Stomach (tissue), 4 donors: Measurements from ENCODE around the gene ZNF423.

ENCODE experiments used
- CTCF ChIP-seq, 7 experiments: fragments of 450-650 bp in 4 of 7; fragments of 200-600 bp in 3 of 7; sonication (generic) in 3 of 7; IDR thresholded peaks; one replicate each; pipeline ENCODE4 v1.5.1; 2016 to 2019; ENCODE audit warnings: antibody characterized with exemption in 7 of 7, control low read depth in 2 of 7, mild to moderate bottlenecking in 1 of 7
- EP300 ChIP-seq: sonication (generic); formaldehyde crosslinking; IDR thresholded peaks from one replicate; pipeline ENCODE4 v1.6.1; 2017; ENCODE audit warnings: antibody characterized with exemption
- POLR2A ChIP-seq, 4 donors: fragments of 450-650 bp; IDR thresholded peaks; one replicate each; pipeline ENCODE4 v1.6.1; 2016; ENCODE audit warnings: antibody characterized with exemption in 4 of 4, control low read depth in 2 of 4, mild to moderate bottlenecking in 1 of 4, moderate library complexity in 1 of 4
- POLR2AphosphoS5 ChIP-seq, 3 donors: sonication (generic); formaldehyde crosslinking; IDR thresholded peaks; one replicate each; pipeline ENCODE4 v1.6.1; 2016; ENCODE audit warnings: antibody characterized with exemption in 3 of 3

DNA sequence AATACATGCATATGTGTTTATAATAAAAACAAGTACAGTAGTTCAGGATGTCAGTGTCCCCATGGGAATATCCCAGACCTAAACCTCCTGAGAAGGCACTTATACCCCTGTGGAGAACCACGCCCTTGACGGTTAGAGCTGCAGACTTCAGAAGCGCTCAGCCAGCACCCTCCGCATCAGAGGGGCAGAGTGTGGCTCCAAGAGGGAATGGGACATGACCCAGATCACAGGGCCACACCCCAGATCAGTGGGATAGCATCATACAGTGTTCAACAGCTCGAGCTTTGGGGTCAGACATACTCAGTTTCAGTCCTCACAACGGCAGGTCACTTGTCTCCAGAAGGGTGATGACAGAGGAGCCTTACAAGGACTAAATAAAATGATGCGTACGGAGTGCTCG lies 45.8 kb upstream of the ZNF423 start:
- TF ChIP-seq CTCF (IDR thresholded peaks at IDR 0.05) (no peak), EP300 (no peak), POLR2AphosphoS5 (IDR thresholded peaks at IDR 0.05) (no peak), POLR2A (IDR thresholded peaks at IDR 0.05) (no peak)
